IMR-90 (cell line): Measurements from ENCODE around the gene NEDD4L. TPM values are rescaled to one million over a fixed set of nuclear protein-coding genes. Genes with fewer than 3 reads are reported as not detected.

ENCODE experiments used
- ATAC-seq: fragments of 200-7000 bp; cut with Tn5 transposase; 2 replicates; pipeline ENCODE4 v1.9.1; 2020; ENCODE audit warnings: low read depth, mild to moderate bottlenecking, moderate library complexity
- BruUV-seq: library from RNA; stranded (reverse); fragments of 400-500 nt; replicated peaks from 2 replicates; lab custom pipeline; 2021; lab: Mats Ljungman, UMichigan
- CTCF ChIA-PET: fragments of 300-600 bp; formaldehyde crosslinking; extraction: SDS; loops from one replicate; lab custom pipeline; 2021; ENCODE audit warnings: antibody characterized with exemption; lab: Yijun Ruan, JAX
- POLR2A ChIA-PET: fragments of 300-600 bp; sonication (Branson Sonifier 250); formaldehyde crosslinking; loops from one replicate; lab custom pipeline; 2022; ENCODE audit warnings: antibody characterized with exemption; ENCODE audit not compliant: unreplicated experiment; lab: Charles Lee
- DNase-seq: peaks from one replicate; pipeline ENCODE4 v3.0.0; 2013
- H2AFZ ChIP-seq: replicated peaks from 2 replicates; pipeline ENCODE3; 2013; ENCODE audit warnings: low read length, mild to moderate bottlenecking; ENCODE audit not compliant: poor library complexity
- H2AK5ac ChIP-seq: 2 replicates; pipeline ENCODE4 v1.6.1; 2013; ENCODE audit warnings: low read depth, low read length, inconsistent platforms
- H2AK9ac ChIP-seq: replicated peaks from 2 replicates; pipeline ENCODE3; 2013; ENCODE audit warnings: mild to moderate bottlenecking, low read depth, low read length, moderate library complexity; ENCODE audit not compliant: poor library complexity
- H2BK120ac ChIP-seq: 2 replicates; pipeline ENCODE4 v1.6.1; 2013; ENCODE audit warnings: low read depth, low read length, inconsistent platforms
- H2BK15ac ChIP-seq: 3 replicates; pipeline ENCODE4 v1.6.1; 2013; ENCODE audit warnings: low read depth, low read length, inconsistent platforms
- H2BK20ac ChIP-seq: 2 replicates; pipeline ENCODE4 v1.6.1; 2013; ENCODE audit warnings: low read depth, mild to moderate bottlenecking, inconsistent platforms, low read length, moderate library complexity
- H2BK5ac ChIP-seq: 2 replicates; pipeline ENCODE4 v1.6.1; 2013; ENCODE audit warnings: mild to moderate bottlenecking, low read depth, low read length, inconsistent platforms; ENCODE audit not compliant: poor library complexity, severe bottlenecking
- H3K14ac ChIP-seq: replicated peaks from 2 replicates; pipeline ENCODE4 v1.6.1; 2013; ENCODE audit warnings: low read depth, low read length, inconsistent platforms
- H3K18ac ChIP-seq: 2 replicates; pipeline ENCODE4 v1.6.1; 2013; ENCODE audit warnings: low read depth, low read length, control low read depth
- H3K23ac ChIP-seq: 2 replicates; pipeline ENCODE4 v1.6.1; 2013; ENCODE audit warnings: low read depth, low read length, inconsistent platforms
- H3K27ac ChIP-seq: 2 replicates; pipeline ENCODE4 v1.5.1; 2013; ENCODE audit warnings: mild to moderate bottlenecking, control low read depth, low read length; ENCODE audit not compliant: insufficient read depth
- H3K27me3 ChIP-seq: 2 replicates; pipeline ENCODE4 v1.6.1; 2013; ENCODE audit warnings: low read length; ENCODE audit not compliant: control insufficient read depth, insufficient read depth
- H3K36me3 ChIP-seq: 2 replicates; pipeline ENCODE4 v1.6.1; 2013; ENCODE audit warnings: low read length, mixed read lengths; ENCODE audit not compliant: control insufficient read depth, insufficient read depth
- H3K4ac ChIP-seq: 2 replicates; pipeline ENCODE4 v1.6.1; 2013; ENCODE audit warnings: low read depth, low read length, inconsistent platforms
- H3K4me1 ChIP-seq: 2 replicates; pipeline ENCODE4 v1.6.1; 2013; ENCODE audit warnings: low read length, mixed read lengths; ENCODE audit not compliant: control insufficient read depth, insufficient read depth
- H3K4me2 ChIP-seq: 2 replicates; pipeline ENCODE4 v1.6.1; 2013; ENCODE audit warnings: low read depth, mild to moderate bottlenecking, control low read depth, low read length, moderate library complexity
- H3K4me3 ChIP-seq: 2 replicates; pipeline ENCODE4 v1.5.1; 2013; ENCODE audit warnings: low read depth, mild to moderate bottlenecking, control low read depth, low read length, moderate library complexity; ENCODE audit not compliant: insufficient read depth
- H3K56ac ChIP-seq: 2 replicates; pipeline ENCODE4 v1.6.1; 2013; ENCODE audit warnings: low read length, inconsistent platforms; ENCODE audit not compliant: insufficient read depth; ENCODE audit errors: extremely low read depth
- H3K79me1 ChIP-seq, 2 experiments: 2 replicates each; pipeline ENCODE4 v1.6.1; 2013; ENCODE audit warnings: low read length in 2 of 2, inconsistent platforms in 1 of 2, low read depth in 1 of 2
- H3K9ac ChIP-seq: 2 replicates; pipeline ENCODE4 v1.6.1; 2013; ENCODE audit warnings: low read depth, low read length, control low read depth
- H3K9me1 ChIP-seq: 2 replicates; pipeline ENCODE4 v1.6.1; 2013; ENCODE audit warnings: low read length, inconsistent platforms; ENCODE audit not compliant: insufficient read depth
- H3K9me3 ChIP-seq: 2 replicates; pipeline ENCODE4 v1.6.1; 2013; ENCODE audit warnings: low read length; ENCODE audit not compliant: control insufficient read depth, insufficient read depth
- H4K20me1 ChIP-seq: 2 replicates; pipeline ENCODE4 v1.6.1; 2013; ENCODE audit warnings: low read length, inconsistent platforms; ENCODE audit not compliant: insufficient read depth
- H4K5ac ChIP-seq: 2 replicates; pipeline ENCODE4 v1.6.1; 2013; ENCODE audit warnings: mild to moderate bottlenecking, low read depth, low read length, control low read depth
- H4K8ac ChIP-seq, 2 experiments: 2 replicates each; pipeline ENCODE4 v1.6.1; 2013; ENCODE audit warnings: low read depth in 2 of 2, low read length in 2 of 2, control low read depth in 1 of 2, inconsistent platforms in 1 of 2
- H4K91ac ChIP-seq: 2 replicates; pipeline ENCODE4 v1.6.1; 2013; ENCODE audit warnings: low read depth, low read length, inconsistent platforms; ENCODE audit not compliant: insufficient read depth
- BHLHE40 ChIP-seq: fragments of 150-350 bp; IDR thresholded peaks from 2 replicates; pipeline ENCODE4 v1.6.1; 2016; ENCODE audit warnings: mild to moderate bottlenecking, low read depth, low read length
- CEBPB ChIP-seq: IDR thresholded peaks from 2 replicates; pipeline ENCODE4 v1.6.1; 2012; ENCODE audit warnings: low read depth, low read length, improper control_type of control experiment
- CHD1 ChIP-seq: IDR thresholded peaks from 2 replicates; pipeline ENCODE4 v1.6.1; 2012; ENCODE audit warnings: low read depth, low read length, improper control_type of control experiment
- FOS ChIP-seq: fragments of 150-350 bp; IDR thresholded peaks from 2 replicates; pipeline ENCODE4 v1.6.1; 2016; ENCODE audit warnings: low read depth, low read length
- MAFK ChIP-seq: IDR thresholded peaks from 2 replicates; pipeline ENCODE4 v1.6.1; 2012; ENCODE audit warnings: low read depth, low read length, improper control_type of control experiment
- MAZ ChIP-seq: IDR thresholded peaks from 2 replicates; pipeline ENCODE4 v1.6.1; 2012; ENCODE audit warnings: low read depth, mild to moderate bottlenecking, low read length, improper control_type of control experiment, moderate library complexity, borderline replicate concordance
- MXI1 ChIP-seq: IDR thresholded peaks from 2 replicates; pipeline ENCODE4 v1.6.1; 2012; ENCODE audit warnings: low read depth, mild to moderate bottlenecking, low read length, moderate library complexity, borderline replicate concordance
- NFE2L2 ChIP-seq: fragments of 150-350 bp; IDR thresholded peaks from 2 replicates; pipeline ENCODE4 v1.6.1; 2016; ENCODE audit warnings: low read depth, mild to moderate bottlenecking, low read length
- POLR2A ChIP-seq: IDR thresholded peaks from 2 replicates; pipeline ENCODE4 v1.6.1; 2012; ENCODE audit warnings: mild to moderate bottlenecking, low read depth, low read length
- RAD21 ChIP-seq: IDR thresholded peaks from 2 replicates; pipeline ENCODE4 v1.6.1; 2012; ENCODE audit warnings: low read length, improper control_type of control experiment
- RCOR1 ChIP-seq: IDR thresholded peaks from 2 replicates; pipeline ENCODE4 v1.6.1; 2012; ENCODE audit warnings: mild to moderate bottlenecking, low read length, improper control_type of control experiment; ENCODE audit not compliant: insufficient replicate concordance
- RFX5 ChIP-seq: IDR thresholded peaks from 2 replicates; pipeline ENCODE4 v1.8.0; 2012; ENCODE audit warnings: low read depth, mild to moderate bottlenecking, low read length, moderate library complexity
- SMC3 ChIP-seq: fragments of 150-350 bp; IDR thresholded peaks from 2 replicates; pipeline ENCODE4 v1.6.1; 2016; ENCODE audit warnings: low read depth, mild to moderate bottlenecking, antibody characterized with exemption, low read length, moderate library complexity
- WGBS, 2 experiments: methylation state at CpG; one replicate each; pipeline versions ENCODE4 v1.1.5 to v1.1.7; 2013; ENCODE audit warnings: missing lambda C conversion rate in 2 of 2; ENCODE audit not compliant: insufficient read length in 1 of 2; ENCODE audit errors: extremely low coverage in 2 of 2; 5-methylcytosine and 5-hydroxymethylcytosine counted together
- dilution Hi-C: fragments of 300-500 bp; cut with HindIII; formaldehyde crosslinking; loops from one replicate; pipeline ENCODE4 v1.14.3; 2018; ENCODE audit warnings: low sequenced_read_pairs; ENCODE audit not compliant: unreplicated experiment
- in situ Hi-C: fragments of 300-500 bp; cut with MboI; formaldehyde crosslinking; loops from 3 replicates; pipeline ENCODE4 v1.14.3; 2019; ENCODE audit warnings: low sequenced_read_pairs, inconsistent platforms, mixed read lengths
- intact Hi-C: fragments of 100-400 bp; cut with micrococcal nuclease; formaldehyde crosslinking; loops from 2 replicates; pipeline ENCODE4 v1.10.0; 2022
- polyA plus RNA-seq, 3 experiments: library from polyadenylated mRNA; depleted of rRNA; stranded (reverse); fragments of >200 nt; gene quantifications; 2 replicates each; pipeline ENCODE4 v1.2.3, GENCODE V29; 2012; ENCODE audit warnings: low replicate concordance in 1 of 3
- total RNA-seq: library from RNA; depleted of rRNA; stranded (reverse); fragments of >200 nt; gene quantifications from 2 replicates; pipeline ENCODE4 v1.2.3, GENCODE V29; 2012
- TF ChIP-seq, protein P1 (sequence below): fragments of 150-350 bp; IDR thresholded peaks from 2 replicates; pipeline ENCODE4 v1.6.1; 2017; ENCODE audit warnings: mild to moderate bottlenecking, antibody characterized with exemption, low read length, low read depth
- TF ChIP-seq, protein P2 (sequence below): conservative IDR thresholded peaks from 2 replicates; pipeline ENCODE4 v1.5.1; 2012; ENCODE audit warnings: mild to moderate bottlenecking, low read depth, low read length, improper control_type of control experiment
- TF ChIP-seq, protein P3 (sequence below): fragments of 150-350 bp; IDR thresholded peaks from 2 replicates; pipeline ENCODE4 v1.6.1; 2016; ENCODE audit warnings: low read depth, mild to moderate bottlenecking, low read length, moderate library complexity, borderline replicate concordance

NEDD4L gene
- total and polyA plus RNA-seq, 2 of the 4 experiments (the other 2 are of a cell fraction): 10.0 to 10.9 TPM

DNA sequence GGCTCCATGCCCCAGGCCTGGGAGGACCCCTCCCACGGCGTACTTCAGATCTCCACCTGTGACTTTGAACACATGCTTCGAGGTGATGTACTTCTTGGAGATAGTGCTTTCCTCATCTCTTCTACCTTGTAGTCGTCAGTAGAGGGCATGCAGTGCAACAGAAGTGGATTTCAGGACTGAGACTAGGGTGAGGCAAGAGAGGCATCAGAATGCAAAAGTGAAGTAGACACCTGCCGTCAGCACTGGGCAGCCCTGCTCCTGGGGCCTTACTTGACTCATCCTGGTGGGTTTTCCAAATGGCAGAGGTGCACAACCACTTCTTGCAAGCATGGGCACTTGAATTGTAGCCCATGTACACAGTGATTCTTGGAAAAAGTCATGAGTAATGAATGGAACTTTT, 258.8 kb downstream of the NEDD4L start:
- POLR2A ChIA-PET: interaction anchor here (0.5 kb wide), 1 partner anchor 8 kb away, joined by 3 read pairs; no protein-coding TSS in a partner anchor
- Histone ChIP-seq H3K23ac (no peak overlapping the region), H3K56ac (no peak overlapping the region), H3K36me3 (no peaks in the 10 kb centered on the region), H3K4me3 (no peak overlapping the region), H4K5ac (no peak overlapping the region), H3K4me2 (no peak overlapping the region), H3K9me3 (peaks cover 11% of the 10 kb centered on the region), H4K8ac (no peak overlapping the region), H3K4ac (no peak overlapping the region), H4K91ac (no peak overlapping the region), H2BK5ac (no peak overlapping the region), H3K27ac (no peak overlapping the region), H2BK15ac (no peak overlapping the region), H2AK9ac (no peak overlapping the region), H2BK20ac (no peak overlapping the region), H2BK120ac (no peak overlapping the region), H2AK5ac (no peak overlapping the region), H3K79me1 (no peaks in the 10 kb centered on the region), H2AFZ (no peak overlapping the region), H3K9me1 (no peaks in the 10 kb centered on the region), H3K14ac (no peak overlapping the region), H3K27me3 (peaks cover 13% of the 10 kb centered on the region), H3K4me1 (peaks cover 5% of the 10 kb centered on the region), H3K9ac (no peak overlapping the region), H3K18ac (no peak overlapping the region), H4K20me1 (no peaks in the 10 kb centered on the region)
- in situ Hi-C loops (no loop called here), dilution Hi-C loops (no loop called here), intact Hi-C loops (no loop called here)
- DNase-seq (no peak), ATAC-seq (no peak)
- 100% methylated on average over 1 of the region's 5 CpGs; no CpG with 5 or more reads in 1 of the 2 experiments for WGBS, 2 experiments
- BruUV-seq: no TSS peak
- no peak for TF ChIP-seq MAZ
- no peak for TF ChIP-seq BHLHE40
- no peak for TF ChIP-seq MAFK
- no peak for TF ChIP-seq FOS
- TF ChIP-seq CEBPB: no peak
- TF ChIP-seq RFX5: no peak
- TF ChIP-seq CHD1: no peak
- TF ChIP-seq, protein P1, sequence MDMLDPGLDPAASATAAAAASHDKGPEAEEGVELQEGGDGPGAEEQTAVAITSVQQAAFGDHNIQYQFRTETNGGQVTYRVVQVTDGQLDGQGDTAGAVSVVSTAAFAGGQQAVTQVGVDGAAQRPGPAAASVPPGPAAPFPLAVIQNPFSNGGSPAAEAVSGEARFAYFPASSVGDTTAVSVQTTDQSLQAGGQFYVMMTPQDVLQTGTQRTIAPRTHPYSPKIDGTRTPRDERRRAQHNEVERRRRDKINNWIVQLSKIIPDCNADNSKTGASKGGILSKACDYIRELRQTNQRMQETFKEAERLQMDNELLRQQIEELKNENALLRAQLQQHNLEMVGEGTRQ: no peak
- no peak for TF ChIP-seq MXI1
- TF ChIP-seq NFE2L2: no peak
- no peak for TF ChIP-seq POLR2A
- TF ChIP-seq RAD21: no peak
- TF ChIP-seq, protein P2, sequence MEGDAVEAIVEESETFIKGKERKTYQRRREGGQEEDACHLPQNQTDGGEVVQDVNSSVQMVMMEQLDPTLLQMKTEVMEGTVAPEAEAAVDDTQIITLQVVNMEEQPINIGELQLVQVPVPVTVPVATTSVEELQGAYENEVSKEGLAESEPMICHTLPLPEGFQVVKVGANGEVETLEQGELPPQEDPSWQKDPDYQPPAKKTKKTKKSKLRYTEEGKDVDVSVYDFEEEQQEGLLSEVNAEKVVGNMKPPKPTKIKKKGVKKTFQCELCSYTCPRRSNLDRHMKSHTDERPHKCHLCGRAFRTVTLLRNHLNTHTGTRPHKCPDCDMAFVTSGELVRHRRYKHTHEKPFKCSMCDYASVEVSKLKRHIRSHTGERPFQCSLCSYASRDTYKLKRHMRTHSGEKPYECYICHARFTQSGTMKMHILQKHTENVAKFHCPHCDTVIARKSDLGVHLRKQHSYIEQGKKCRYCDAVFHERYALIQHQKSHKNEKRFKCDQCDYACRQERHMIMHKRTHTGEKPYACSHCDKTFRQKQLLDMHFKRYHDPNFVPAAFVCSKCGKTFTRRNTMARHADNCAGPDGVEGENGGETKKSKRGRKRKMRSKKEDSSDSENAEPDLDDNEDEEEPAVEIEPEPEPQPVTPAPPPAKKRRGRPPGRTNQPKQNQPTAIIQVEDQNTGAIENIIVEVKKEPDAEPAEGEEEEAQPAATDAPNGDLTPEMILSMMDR: no peak
- TF ChIP-seq SMC3: no peak
- TF ChIP-seq, protein P3, sequence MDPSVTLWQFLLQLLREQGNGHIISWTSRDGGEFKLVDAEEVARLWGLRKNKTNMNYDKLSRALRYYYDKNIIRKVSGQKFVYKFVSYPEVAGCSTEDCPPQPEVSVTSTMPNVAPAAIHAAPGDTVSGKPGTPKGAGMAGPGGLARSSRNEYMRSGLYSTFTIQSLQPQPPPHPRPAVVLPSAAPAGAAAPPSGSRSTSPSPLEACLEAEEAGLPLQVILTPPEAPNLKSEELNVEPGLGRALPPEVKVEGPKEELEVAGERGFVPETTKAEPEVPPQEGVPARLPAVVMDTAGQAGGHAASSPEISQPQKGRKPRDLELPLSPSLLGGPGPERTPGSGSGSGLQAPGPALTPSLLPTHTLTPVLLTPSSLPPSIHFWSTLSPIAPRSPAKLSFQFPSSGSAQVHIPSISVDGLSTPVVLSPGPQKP: no peak
- no peak for TF ChIP-seq RCOR1
- CTCF ChIA-PET: no interaction called here
